ENCODE measurements around the gene PRKCB. TPM values are rescaled to one million over a fixed set of nuclear protein-coding genes. Genes with fewer than 3 reads are reported as not detected.

The PRKCB gene
- total RNA-seq, 1 donor from 2014 or later = not detected

GRCh38 chr16:24007391-24007790, 171.6 kb downstream of the PRKCB start:
- no peak overlapping the region for H3K4me3 Mint-ChIP-seq (ENCODE audit: unreplicated experiment)
- TF ChIP-seq CTCF (IDR thresholded peaks at IDR 0.05) = no peak

GRCh38 chr16:24007934-24008333, 172.2 kb downstream of the PRKCB start:
- H3K27ac Mint-ChIP-seq (ENCODE audit: unreplicated experiment) = no peak overlapping the region
- H3K4me1 Mint-ChIP-seq (ENCODE audit: unreplicated experiment) = no peaks in the 10 kb centered on the region
- no peak for TF ChIP-seq CTCF (IDR thresholded peaks at IDR 0.05)
- H3K36me3 Mint-ChIP-seq (ENCODE audit: unreplicated experiment) = no peaks in the 10 kb centered on the region
- no peaks in the 10 kb centered on the region for H3K27me3 Mint-ChIP-seq (ENCODE audit: unreplicated experiment)
- H3K9me3 Mint-ChIP-seq (ENCODE audit: unreplicated experiment) = no peaks in the 10 kb centered on the region
- DNase-seq (ENCODE audit: extremely low spot score, unreplicated experiment) = no peak
- no peak overlapping the region for H3K4me3 Mint-ChIP-seq (ENCODE audit: unreplicated experiment)

More at GRCh38 chr16:24007391-24007790, 171.6 kb downstream of the PRKCB start:
- no peak for DNase-seq (ENCODE audit: extremely low spot score, unreplicated experiment)
- no peaks in the 10 kb centered on the region for H3K4me1 Mint-ChIP-seq (ENCODE audit: unreplicated experiment)
- H3K27me3 Mint-ChIP-seq (ENCODE audit: unreplicated experiment) = no peaks in the 10 kb centered on the region
- no peaks in the 10 kb centered on the region for H3K36me3 Mint-ChIP-seq (ENCODE audit: unreplicated experiment)
- no peaks in the 10 kb centered on the region for H3K9me3 Mint-ChIP-seq (ENCODE audit: unreplicated experiment)
- no peak overlapping the region for H3K27ac Mint-ChIP-seq (ENCODE audit: unreplicated experiment)

GRCh38 chr16:24009098-24009497, 173.3 kb downstream of the PRKCB start:
- no peak overlapping the region for H3K27ac Mint-ChIP-seq (ENCODE audit: unreplicated experiment)
- no peaks in the 10 kb centered on the region for H3K9me3 Mint-ChIP-seq (ENCODE audit: unreplicated experiment)
- TF ChIP-seq CTCF (IDR thresholded peaks at IDR 0.05) = no peak
- no peak overlapping the region for H3K4me3 Mint-ChIP-seq (ENCODE audit: unreplicated experiment)
- no peaks in the 10 kb centered on the region for H3K36me3 Mint-ChIP-seq (ENCODE audit: unreplicated experiment)
- H3K4me1 Mint-ChIP-seq (ENCODE audit: unreplicated experiment) = no peaks in the 10 kb centered on the region
- no peak for DNase-seq (ENCODE audit: extremely low spot score, unreplicated experiment)
- H3K27me3 Mint-ChIP-seq (ENCODE audit: unreplicated experiment) = no peaks in the 10 kb centered on the region

- H3K4me1 Mint-ChIP-seq (ENCODE audit: unreplicated experiment) = no peaks in the 10 kb centered on the region
- H3K36me3 Mint-ChIP-seq (ENCODE audit: unreplicated experiment) = no peaks in the 10 kb centered on the region
- H3K4me3 Mint-ChIP-seq (ENCODE audit: unreplicated experiment) = no peak overlapping the region
- no peaks in the 10 kb centered on the region for H3K9me3 Mint-ChIP-seq (ENCODE audit: unreplicated experiment)
- H3K27me3 Mint-ChIP-seq (ENCODE audit: unreplicated experiment) = no peaks in the 10 kb centered on the region
- no peak for DNase-seq (ENCODE audit: extremely low spot score, unreplicated experiment)
- no peak overlapping the region for H3K27ac Mint-ChIP-seq (ENCODE audit: unreplicated experiment)
- no peak for TF ChIP-seq CTCF (IDR thresholded peaks at IDR 0.05)
Observed at GRCh38 chr16:24009955-24010354, 174.2 kb downstream of the PRKCB start.

- no peaks in the 10 kb centered on the region for H3K9me3 Mint-ChIP-seq (ENCODE audit: unreplicated experiment)
- H3K36me3 Mint-ChIP-seq (ENCODE audit: unreplicated experiment) = no peaks in the 10 kb centered on the region
- peak; percentile 73 for TF ChIP-seq CTCF (IDR thresholded peaks at IDR 0.05)
- no peaks in the 10 kb centered on the region for H3K4me1 Mint-ChIP-seq (ENCODE audit: unreplicated experiment)
- no peak overlapping the region for H3K4me3 Mint-ChIP-seq (ENCODE audit: unreplicated experiment)
- no peak overlapping the region for H3K27ac Mint-ChIP-seq (ENCODE audit: unreplicated experiment)
- DNase-seq (ENCODE audit: extremely low spot score, unreplicated experiment) = no peak
- no peaks in the 10 kb centered on the region for H3K27me3 Mint-ChIP-seq (ENCODE audit: unreplicated experiment)
Observed at GRCh38 chr16:24010440-24011089, 174.8 kb downstream of the PRKCB start.
